Trophoblast cell (in vitro differentiated cells and primary cell): Measurements from ENCODE around the gene RAB35.

ENCODE experiments used
- DNase-seq, 2 donors: peaks; one replicate each; pipeline ENCODE4 v3.0.0-alpha.2; 2016
- H2AFZ ChIP-seq: 2 replicates; pipeline ENCODE4 v1.6.1; 2013; ENCODE audit warnings: low read length, moderate library complexity, mild to moderate bottlenecking; ENCODE audit not compliant: insufficient read depth, poor library complexity
- H2AK5ac ChIP-seq: 2 replicates; pipeline ENCODE4 v1.6.1; 2013; ENCODE audit warnings: mild to moderate bottlenecking, low read length
- H2BK120ac ChIP-seq: 2 replicates; pipeline ENCODE4 v1.6.1; 2013; ENCODE audit warnings: low read length, mild to moderate bottlenecking, moderate library complexity; ENCODE audit not compliant: insufficient read depth, poor library complexity
- H2BK12ac ChIP-seq: 2 replicates; pipeline ENCODE4 v1.6.1; 2013; ENCODE audit warnings: mild to moderate bottlenecking, low read length, moderate library complexity
- H2BK5ac ChIP-seq: 2 replicates; pipeline ENCODE4 v1.6.1; 2013; ENCODE audit warnings: low read length, low read depth, moderate library complexity, mild to moderate bottlenecking; ENCODE audit not compliant: poor library complexity
- H3K14ac ChIP-seq: 2 replicates; pipeline ENCODE4 v1.6.1; 2013; ENCODE audit warnings: mild to moderate bottlenecking, low read length
- H3K18ac ChIP-seq: 2 replicates; pipeline ENCODE4 v1.6.1; 2013; ENCODE audit warnings: mild to moderate bottlenecking, low read length
- H3K23ac ChIP-seq: 2 replicates; pipeline ENCODE4 v1.6.1; 2013; ENCODE audit warnings: low read length
- H3K27ac ChIP-seq: 2 replicates; pipeline ENCODE4 v1.5.1; 2013; ENCODE audit warnings: low read depth, mild to moderate bottlenecking, inconsistent platforms, low read length, moderate library complexity
- H3K27me3 ChIP-seq: 2 replicates; pipeline ENCODE4 v1.6.1; 2013; ENCODE audit warnings: inconsistent platforms, mild to moderate bottlenecking, low read length, moderate library complexity; ENCODE audit not compliant: insufficient read depth
- H3K36me3 ChIP-seq, 2 experiments: 1 replicate in 1 of 2; 2 replicates in 1 of 2; pipeline ENCODE4 v1.6.1; 2013; ENCODE audit warnings: low read length in 2 of 2, mild to moderate bottlenecking in 2 of 2, moderate library complexity in 1 of 2; ENCODE audit not compliant: insufficient read depth in 2 of 2, control insufficient read depth in 1 of 2
- H3K4ac ChIP-seq: 2 replicates; pipeline ENCODE4 v1.6.1; 2013; ENCODE audit warnings: low read depth, mild to moderate bottlenecking, low read length, moderate library complexity
- H3K4me1 ChIP-seq, 2 experiments: 1 replicate in 1 of 2; 2 replicates in 1 of 2; pipeline ENCODE4 v1.6.1; 2013; ENCODE audit warnings: low read length in 2 of 2, mild to moderate bottlenecking in 2 of 2, moderate library complexity in 1 of 2; ENCODE audit not compliant: insufficient read depth in 2 of 2, control insufficient read depth in 1 of 2
- H3K4me2 ChIP-seq: 2 replicates; pipeline ENCODE4 v1.6.1; 2013; ENCODE audit warnings: inconsistent platforms, mild to moderate bottlenecking, low read length, moderate library complexity
- H3K4me3 ChIP-seq: 2 replicates; pipeline ENCODE4 v1.5.1; 2013; ENCODE audit warnings: mild to moderate bottlenecking, low read depth, low read length, inconsistent platforms
- H3K79me1 ChIP-seq: one replicate; pipeline ENCODE4 v1.6.1; 2013; ENCODE audit warnings: low read length
- H3K79me2 ChIP-seq: 2 replicates; pipeline ENCODE4 v1.6.1; 2013; ENCODE audit warnings: low read length, mild to moderate bottlenecking; ENCODE audit not compliant: control insufficient read depth, insufficient read depth, poor library complexity
- H3K9ac ChIP-seq: 2 replicates; pipeline ENCODE4 v1.6.1; 2013; ENCODE audit warnings: mild to moderate bottlenecking, low read length
- H3K9me3 ChIP-seq: 2 replicates; pipeline ENCODE4 v1.6.1; 2013; ENCODE audit warnings: low read depth, mild to moderate bottlenecking, control low read depth, inconsistent platforms, low read length; ENCODE audit not compliant: insufficient read depth
- H4K12ac ChIP-seq: 2 replicates; pipeline ENCODE4 v1.6.1; 2013; ENCODE audit warnings: low read depth, mild to moderate bottlenecking, low read length, moderate library complexity
- H4K8ac ChIP-seq: 2 replicates; pipeline ENCODE4 v1.6.1; 2013; ENCODE audit warnings: low read depth, mild to moderate bottlenecking, low read length, moderate library complexity
- H4K91ac ChIP-seq: one replicate; pipeline ENCODE4 v1.6.1; 2013; ENCODE audit warnings: low read depth, mild to moderate bottlenecking, low read length, moderate library complexity
- WGBS: extraction: QIAGEN DNeasy Blood & Tissue Kit; methylation state at CpG from one replicate; pipeline ENCODE4 v1.1.7; 2013; ENCODE audit warnings: missing lambda C conversion rate; ENCODE audit not compliant: insufficient read length, insufficient coverage; ENCODE audit errors: extremely low coverage; 5-methylcytosine and 5-hydroxymethylcytosine counted together

RAB35 gene

GRCh38 chr12:120134307-120134980, 17.9 kb upstream of the RAB35 start:
- H3K9ac ChIP-seq, result no peak overlapping the region
- no peak overlapping the region for H2AFZ ChIP-seq
- WGBS, result no CpG with 5 or more reads among the region's 20 CpGs
- H4K12ac ChIP-seq, result no peak overlapping the region
- H3K14ac ChIP-seq, result no peak overlapping the region
- DNase-seq, result no peak
- H3K27me3 ChIP-seq, result no peaks in the 10 kb centered on the region
- no peak overlapping the region for H3K18ac ChIP-seq
- no peaks in the 10 kb centered on the region for H3K79me1 ChIP-seq
- H4K91ac ChIP-seq, result no peak overlapping the region
- H3K4me3 ChIP-seq, result no peak overlapping the region
- H2AK5ac ChIP-seq, result no peak overlapping the region
- peaks cover 86 to 90% of the 10 kb centered on the region in 2 experiments for H3K36me3 ChIP-seq
- H4K8ac ChIP-seq, result no peak overlapping the region
- no peak overlapping the region for H2BK120ac ChIP-seq
- H3K27ac ChIP-seq, result no peak overlapping the region
- no peak overlapping the region for H2BK5ac ChIP-seq
- H2BK12ac ChIP-seq, result no peak overlapping the region
- H3K4me2 ChIP-seq, result no peak overlapping the region
- H3K4ac ChIP-seq, result no peak overlapping the region
- H3K9me3 ChIP-seq, result peaks cover 2% of the 10 kb centered on the region
- H3K4me1 ChIP-seq, result peaks cover 0 to 3% of the 10 kb centered on the region in 2 experiments
- H3K23ac ChIP-seq, result no peak overlapping the region
- no peaks in the 10 kb centered on the region for H3K79me2 ChIP-seq

DNA sequence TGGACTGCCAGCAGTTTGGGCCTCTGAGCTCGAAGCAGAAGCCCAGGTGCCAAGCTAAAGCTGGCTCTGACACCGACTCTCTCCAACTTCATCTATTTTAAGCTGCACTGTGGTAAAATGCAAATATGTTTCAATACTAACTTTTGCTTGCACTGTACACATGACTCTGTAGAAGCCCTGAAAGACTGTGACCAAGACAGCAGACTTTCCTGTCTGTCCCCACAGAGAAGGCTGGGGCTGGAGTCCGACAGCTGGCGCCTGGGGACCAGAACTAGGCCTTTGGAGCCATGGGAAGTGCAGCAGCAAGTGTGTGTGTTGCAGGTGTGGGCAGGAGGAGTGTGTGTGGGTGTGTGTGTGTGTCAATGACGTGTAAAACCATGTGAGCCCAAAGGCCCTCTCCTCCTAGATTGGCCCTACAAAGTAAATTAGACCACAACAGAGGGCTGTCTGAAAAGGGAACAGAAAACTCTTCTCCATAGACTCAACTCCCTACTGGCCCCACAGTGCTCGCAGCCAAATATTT, 16.4 kb upstream of the RAB35 start:
- no CpG with 5 or more reads among the region's 6 CpGs for WGBS
- H3K4me3 ChIP-seq, result no peak overlapping the region

DNA sequence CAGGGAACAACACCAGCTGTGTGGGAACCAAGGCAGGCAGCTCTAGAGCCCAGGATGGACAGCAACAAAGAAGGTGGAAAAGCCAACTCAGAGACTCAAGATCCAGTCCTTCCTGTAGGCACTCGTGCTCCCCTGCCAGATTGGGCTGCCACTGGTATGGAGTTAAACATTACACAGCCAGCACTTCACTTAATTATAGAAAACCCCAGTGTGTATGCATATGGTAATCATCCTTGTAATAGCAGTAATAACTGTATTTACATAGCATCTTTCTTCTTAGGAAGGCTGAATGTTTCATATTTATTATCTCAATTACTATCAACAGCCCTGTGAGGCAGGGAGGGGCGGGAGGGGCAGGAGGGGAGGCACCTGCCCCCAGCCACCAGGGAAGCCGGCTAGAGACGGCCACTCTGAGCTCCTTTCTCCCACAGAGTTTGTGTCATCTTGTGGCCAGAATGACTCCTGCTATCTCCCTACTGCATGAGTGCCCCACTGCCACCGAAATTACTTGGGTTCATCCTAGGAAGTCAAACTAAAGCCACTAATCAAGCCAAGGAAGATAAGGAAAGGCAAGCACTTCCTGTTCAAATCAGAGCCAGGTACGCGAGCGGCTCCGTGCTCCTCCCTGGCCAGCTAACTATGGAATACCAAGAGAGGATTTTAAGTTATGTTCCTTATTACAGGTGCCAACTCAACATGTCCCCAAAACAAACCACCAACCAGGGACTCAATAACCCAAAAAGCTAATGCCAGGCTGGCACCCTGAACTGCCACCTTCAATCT, 15.7 kb upstream of the RAB35 start:
- H3K18ac ChIP-seq, result no peak overlapping the region
- no peak overlapping the region for H3K9ac ChIP-seq
- peaks cover 0 to 3% of the 10 kb centered on the region in 2 experiments for H3K4me1 ChIP-seq
- no CpG with 5 or more reads among the region's 9 CpGs for WGBS
- H4K8ac ChIP-seq, result no peak overlapping the region
- no peak overlapping the region for H2AFZ ChIP-seq
- H3K14ac ChIP-seq, result no peak overlapping the region
- H4K91ac ChIP-seq, result no peak overlapping the region
- no peak overlapping the region for H2AK5ac ChIP-seq
- H3K23ac ChIP-seq, result no peak overlapping the region
- no peak for DNase-seq
- peaks cover 84 to 90% of the 10 kb centered on the region in 2 experiments for H3K36me3 ChIP-seq
- H4K12ac ChIP-seq, result no peak overlapping the region
- no peak overlapping the region for H3K4me3 ChIP-seq
- no peak overlapping the region for H2BK12ac ChIP-seq
- no peak overlapping the region for H3K27ac ChIP-seq
- H3K4ac ChIP-seq, result no peak overlapping the region
- H3K79me2 ChIP-seq, result no peaks in the 10 kb centered on the region
- H2BK5ac ChIP-seq, result no peak overlapping the region
- H3K9me3 ChIP-seq, result peaks cover 2% of the 10 kb centered on the region
- no peaks in the 10 kb centered on the region for H3K27me3 ChIP-seq
- no peaks in the 10 kb centered on the region for H3K79me1 ChIP-seq
- no peak overlapping the region for H3K4me2 ChIP-seq
- H2BK120ac ChIP-seq, result no peak overlapping the region

More for the DNA sequence above, 16.4 kb upstream of the RAB35 start:
- Histone ChIP-seq H3K36me3 (peaks cover 85 to 90% of the 10 kb centered on the region in 2 experiments), H3K27me3 (no peaks in the 10 kb centered on the region), H3K9me3 (peaks cover 2% of the 10 kb centered on the region), H3K79me2 (no peaks in the 10 kb centered on the region), H2BK120ac (no peak overlapping the region), H3K18ac (no peak overlapping the region), H4K12ac (no peak overlapping the region), H3K23ac (no peak overlapping the region), H2BK5ac (no peak overlapping the region), H3K79me1 (no peaks in the 10 kb centered on the region), H3K4me2 (no peak overlapping the region), H4K91ac (no peak overlapping the region), H4K8ac (no peak overlapping the region), H3K4ac (no peak overlapping the region), H2AK5ac (no peak overlapping the region), H3K27ac (no peak overlapping the region), H2BK12ac (no peak overlapping the region), H3K14ac (no peak overlapping the region), H3K9ac (no peak overlapping the region), H2AFZ (no peak overlapping the region), H3K4me1 (peaks cover 0 to 3% of the 10 kb centered on the region in 2 experiments)
- DNase-seq, result no peak

DNA sequence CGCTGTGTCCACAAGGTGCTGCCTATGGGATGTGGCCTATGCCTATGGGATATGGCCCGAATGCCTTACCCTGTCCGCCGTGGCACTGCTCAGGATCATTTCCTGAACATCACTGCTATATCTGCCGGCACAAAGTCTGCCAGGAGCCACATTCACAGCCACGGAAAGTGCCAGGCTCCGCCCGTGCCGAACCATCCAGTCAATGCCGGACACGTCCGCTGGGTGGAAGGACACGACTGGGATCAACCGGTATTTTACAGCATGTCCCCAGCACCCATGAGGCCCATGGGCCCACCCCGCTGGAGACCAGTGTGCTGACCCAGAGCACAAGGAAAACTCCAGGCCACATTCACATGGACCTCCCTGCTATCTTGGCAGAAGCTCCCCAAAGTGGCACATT, 14.6 kb upstream of the RAB35 start:
- Histone ChIP-seq H3K4me3 (no peak overlapping the region), H3K23ac (no peak overlapping the region), H3K4me2 (no peak overlapping the region), H2BK120ac (no peak overlapping the region), H4K91ac (no peak overlapping the region), H4K12ac (no peak overlapping the region), H2AFZ (no peak overlapping the region), H3K27me3 (no peaks in the 10 kb centered on the region), H3K14ac (no peak overlapping the region), H2AK5ac (no peak overlapping the region), H3K79me1 (no peaks in the 10 kb centered on the region), H3K4me1 (no peaks in the 10 kb centered on the region), H4K8ac (no peak overlapping the region), H2BK5ac (no peak overlapping the region), H3K79me2 (no peaks in the 10 kb centered on the region), H2BK12ac (no peak overlapping the region), H3K9ac (no peak overlapping the region), H3K9me3 (peaks cover 2% of the 10 kb centered on the region), H3K4ac (no peak overlapping the region), H3K27ac (no peak overlapping the region), H3K18ac (no peak overlapping the region), H3K36me3 (peaks cover 76 to 87% of the 10 kb centered on the region in 2 experiments)
- no CpG with 5 or more reads among the region's 15 CpGs for WGBS
- DNase-seq, result no peak
